HG02852 (cell line): ENCODE data around the gene DCP2.

Experiments used
- ATAC-seq: cut with Tn5 transposase; IDR thresholded peaks from one replicate; pipeline ENCODE4 v1.9.1; 2021; ENCODE audit warnings: mild to moderate bottlenecking, moderate library complexity; ENCODE audit not compliant: unreplicated experiment

The DCP2 gene

DNA sequence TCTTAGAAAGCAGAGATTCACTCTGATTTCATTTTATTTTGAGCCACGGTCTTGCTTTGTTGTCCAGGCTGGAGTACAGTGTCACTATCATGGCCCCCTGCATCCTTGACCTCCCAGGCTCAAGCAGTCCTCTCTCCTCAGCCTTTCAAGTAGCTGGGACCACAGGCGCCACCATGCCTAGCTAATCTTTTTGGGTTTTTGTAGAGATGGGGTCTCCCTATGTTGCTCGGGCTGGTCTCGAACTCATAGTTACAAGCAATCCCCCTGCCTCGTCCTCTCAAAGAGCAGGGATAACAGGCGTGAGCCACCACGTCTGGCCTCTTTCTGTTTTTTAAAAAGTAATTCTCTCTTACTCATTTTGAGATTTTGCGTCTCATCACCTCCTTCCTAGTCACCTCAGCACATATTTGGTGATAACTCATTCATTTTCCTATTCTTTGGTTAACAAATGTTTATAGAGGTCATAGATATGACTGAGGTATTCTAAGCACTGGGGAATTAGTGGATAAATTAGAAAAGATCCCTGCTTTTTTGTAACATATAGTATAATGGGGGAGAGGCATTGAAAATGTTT is 10.8 kb upstream of the DCP2 start:
- no peak for ATAC-seq

DNA sequence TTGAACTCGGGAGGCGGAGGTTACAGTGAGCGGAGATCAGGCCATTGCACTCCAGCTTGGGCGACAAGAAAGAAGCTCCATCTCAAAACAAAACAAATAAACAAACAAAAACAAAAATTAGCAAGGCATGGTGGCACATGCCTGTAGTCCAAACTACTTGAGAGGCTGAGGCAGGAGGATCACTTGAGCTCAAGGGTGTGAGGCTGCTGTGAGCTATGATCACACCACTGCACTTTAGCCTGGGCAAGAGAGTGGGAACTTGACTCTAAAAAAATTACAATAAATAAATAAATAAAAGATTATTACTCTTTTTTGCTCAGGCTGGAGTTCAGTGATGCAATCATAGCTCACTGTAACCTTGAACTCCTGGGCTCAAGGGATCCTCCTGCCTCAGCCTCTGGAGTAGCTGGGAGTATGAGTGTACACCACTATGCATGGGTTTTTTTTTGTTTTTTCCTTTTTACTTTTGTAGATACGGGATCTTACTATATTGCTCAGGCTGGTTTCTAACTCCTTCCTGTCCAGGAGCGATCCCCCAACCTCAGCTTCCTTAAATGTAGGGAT is 9.0 kb upstream of the DCP2 start:
- no peak for ATAC-seq

DNA sequence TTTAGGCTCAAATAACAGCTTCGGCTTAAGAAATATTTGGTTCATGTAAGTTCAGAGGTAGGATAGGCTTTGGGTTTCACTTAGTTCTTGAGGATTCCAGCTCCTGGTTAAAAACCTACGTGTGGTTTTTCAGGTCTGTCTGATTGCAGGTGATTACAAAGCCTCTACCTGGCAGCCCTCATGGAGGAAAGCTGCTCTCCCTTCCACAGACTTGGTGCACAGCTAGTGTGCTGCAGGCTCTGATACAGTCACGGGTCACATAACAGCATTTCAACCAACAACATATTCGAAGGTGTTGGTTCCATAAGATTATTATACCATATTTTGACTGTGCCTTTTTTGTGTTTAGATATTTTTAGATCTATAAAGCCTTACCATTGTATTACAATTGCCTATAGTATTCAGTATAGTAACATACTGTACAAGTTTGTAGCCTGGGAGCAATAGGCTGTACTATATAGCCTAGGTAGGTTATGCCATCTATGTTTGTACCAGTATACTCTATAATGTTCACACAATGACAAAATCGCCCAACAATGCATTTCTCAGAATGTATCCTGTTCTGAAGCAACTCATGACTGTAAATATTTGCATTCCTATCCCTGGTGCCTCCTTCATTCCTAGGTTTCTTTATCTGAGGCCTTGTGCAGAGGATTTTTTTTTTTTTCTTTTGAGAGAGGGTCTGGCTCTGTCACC is 8.0 kb upstream of the DCP2 start:
- ATAC-seq: no peak

DNA sequence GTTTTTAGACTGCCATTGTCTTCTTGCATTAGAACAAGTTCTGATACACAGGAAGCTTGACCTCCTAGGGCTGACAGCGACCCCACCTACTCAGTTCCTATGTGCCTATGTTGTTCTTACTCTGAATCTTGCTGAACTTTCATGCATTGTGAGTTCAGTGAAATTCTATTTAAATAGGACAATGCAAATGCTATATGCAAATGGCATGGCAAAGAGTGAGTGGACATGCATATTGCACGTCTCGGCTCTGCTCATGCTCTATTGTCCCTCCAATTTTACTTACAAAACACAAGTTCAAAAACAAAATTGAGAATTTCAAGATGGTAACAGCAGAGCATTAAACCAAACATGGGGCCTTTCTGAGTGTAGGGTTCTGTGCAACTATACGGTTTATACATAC is 5.3 kb upstream of the DCP2 start:
- ATAC-seq: no peak

DNA sequence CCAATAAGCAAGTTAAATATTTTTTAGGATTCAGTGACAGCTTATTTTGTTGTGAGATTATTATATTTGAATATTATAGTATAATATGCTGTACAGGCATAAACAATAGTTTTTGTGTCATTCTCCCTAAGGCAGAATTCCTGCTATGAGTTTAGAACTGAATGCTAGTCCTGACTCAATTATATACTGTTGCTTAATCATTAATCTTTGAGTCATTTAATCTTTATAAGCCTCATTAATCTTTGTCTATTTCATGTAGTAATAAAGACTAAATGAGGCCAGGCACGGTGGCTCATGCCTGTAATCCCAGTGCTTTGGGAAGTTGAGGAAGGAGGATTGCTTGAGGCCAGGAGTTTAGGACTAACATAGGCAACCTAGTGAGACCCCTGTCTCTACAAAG is 3.6 kb upstream of the DCP2 start:
- ATAC-seq: no peak

DNA sequence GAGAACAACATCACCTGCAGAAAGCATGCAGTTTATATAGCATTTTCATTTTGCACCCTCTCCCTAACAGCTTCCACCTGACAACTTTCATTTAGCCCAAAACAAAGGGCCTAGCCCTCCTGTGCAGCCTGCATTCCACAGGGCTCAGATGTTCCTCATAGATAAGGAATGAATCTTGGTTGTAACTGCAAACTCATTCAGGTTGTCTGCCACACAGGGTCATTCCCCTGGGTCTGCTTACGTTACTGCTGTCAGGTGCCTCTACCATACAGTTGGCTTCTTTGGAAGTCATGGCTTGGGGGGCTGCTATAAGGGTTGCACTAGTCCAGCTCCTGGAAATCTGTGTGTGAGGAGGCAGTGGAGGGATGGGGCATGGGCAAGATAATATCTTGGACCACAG is 2.7 kb upstream of the DCP2 start:
- no peak for ATAC-seq

DNA sequence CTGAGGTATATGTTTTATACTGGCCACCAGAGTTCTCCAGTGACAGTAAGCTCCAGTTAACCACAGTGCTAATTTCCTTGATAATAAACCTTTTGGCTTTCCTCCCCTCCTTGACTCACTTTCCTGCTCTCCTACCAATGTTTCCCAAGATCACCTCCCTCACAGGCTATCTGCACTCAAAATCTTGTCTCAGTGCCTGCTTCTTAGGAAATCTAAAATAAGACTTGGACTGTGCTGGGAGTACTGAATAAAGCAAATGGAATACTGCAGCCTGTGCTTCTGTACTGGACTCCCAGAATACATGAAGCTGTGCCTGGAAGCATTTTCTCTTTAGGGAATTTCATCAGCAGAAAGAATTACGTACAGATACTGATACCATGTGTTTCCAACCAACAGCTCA is 1.7 kb upstream of the DCP2 start:
- ATAC-seq: no peak

DNA sequence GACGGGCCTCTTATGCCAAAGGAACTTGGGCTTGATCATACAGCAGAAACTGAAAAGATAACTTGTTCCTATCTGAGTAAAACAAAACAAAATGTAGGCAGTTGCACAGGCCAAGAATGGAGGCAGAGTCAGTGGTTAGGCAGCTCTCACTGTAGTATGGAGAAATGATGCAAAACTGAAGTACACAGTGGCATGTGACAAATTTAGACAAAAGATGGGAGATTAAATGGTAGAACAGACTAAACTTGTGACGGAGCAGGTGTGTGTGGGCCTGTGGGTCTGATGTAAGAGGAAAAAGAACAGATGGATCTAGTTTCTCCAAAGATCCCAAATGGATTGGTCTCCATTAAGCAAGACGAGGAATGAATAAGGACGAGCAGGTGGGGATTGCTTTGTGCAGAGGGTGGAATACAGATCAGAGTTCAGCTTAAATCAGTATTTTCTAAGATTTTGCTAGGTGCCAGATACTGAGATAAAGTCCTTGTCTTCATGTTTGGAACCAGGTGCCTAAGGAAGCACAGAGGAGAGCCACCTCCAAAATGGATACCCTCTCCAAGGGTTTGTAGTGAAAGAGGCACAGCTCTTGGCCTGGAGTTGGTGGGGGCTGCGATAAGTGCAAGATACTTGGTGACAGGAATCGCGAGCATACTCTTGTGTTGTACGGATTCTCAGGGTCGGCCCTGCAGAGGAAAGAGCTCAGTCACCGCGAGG is 722 bp upstream of the DCP2 start:
- ATAC-seq: peak; percentile 12

DNA sequence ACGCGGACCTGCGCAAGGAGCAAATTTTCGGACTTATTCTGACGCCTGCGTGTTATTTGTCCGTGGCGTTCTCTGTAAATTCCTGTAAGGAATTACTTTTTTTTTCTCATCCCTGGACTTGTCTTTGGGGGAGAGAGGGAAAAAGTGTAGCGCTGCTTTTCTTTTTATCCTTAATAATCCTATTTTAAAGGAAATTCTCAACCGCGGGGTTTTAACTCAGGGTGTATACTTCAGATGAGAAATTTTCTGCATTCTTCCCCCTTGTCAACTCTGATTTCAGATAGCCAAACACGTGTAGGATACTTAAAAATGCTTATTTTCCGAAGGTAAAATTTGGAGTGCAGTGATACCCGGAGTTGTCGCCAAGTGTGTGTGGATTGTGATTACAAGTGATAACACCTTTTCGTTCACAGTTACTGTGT is 853 bp downstream of the DCP2 start:
- ATAC-seq: no peak

DNA sequence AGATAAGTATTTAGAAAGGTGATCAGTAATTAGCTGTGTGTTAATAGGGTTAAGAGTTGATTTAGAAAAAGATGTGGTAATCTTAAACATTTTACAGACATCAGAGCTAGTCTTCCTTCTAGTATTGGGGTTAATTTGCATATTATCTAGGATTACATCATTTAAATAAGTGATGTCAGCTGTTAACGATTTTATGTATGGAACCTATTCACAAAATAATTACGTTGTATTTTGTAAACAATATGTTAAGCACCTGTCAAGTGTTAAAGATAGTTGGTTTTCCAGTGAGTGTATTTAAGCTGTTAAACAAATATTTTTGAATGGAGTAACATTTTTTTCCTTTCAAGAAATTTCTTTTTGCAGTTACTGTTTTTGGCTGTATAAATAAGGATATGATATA is 2.2 kb downstream of the DCP2 start:
- no peak for ATAC-seq

DNA sequence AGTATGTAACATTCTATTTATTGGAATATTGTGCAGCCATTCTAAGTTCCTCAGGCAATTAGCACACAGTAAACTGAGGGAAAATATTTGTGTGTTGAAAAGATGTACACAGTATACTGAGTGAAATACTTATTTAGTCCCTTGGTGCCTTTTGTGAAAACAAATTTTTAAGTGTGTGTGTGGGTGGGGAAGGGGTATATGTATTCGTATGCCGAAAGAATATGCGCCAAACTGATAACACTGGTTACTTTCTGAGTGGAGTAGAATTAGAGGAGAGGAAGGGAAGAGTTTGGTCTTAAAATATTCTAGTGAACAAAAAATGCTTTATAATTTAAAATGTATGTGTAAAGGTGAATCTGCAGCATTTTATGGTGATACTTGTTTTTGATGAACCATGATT is 3.1 kb downstream of the DCP2 start:
- no peak for ATAC-seq

DNA sequence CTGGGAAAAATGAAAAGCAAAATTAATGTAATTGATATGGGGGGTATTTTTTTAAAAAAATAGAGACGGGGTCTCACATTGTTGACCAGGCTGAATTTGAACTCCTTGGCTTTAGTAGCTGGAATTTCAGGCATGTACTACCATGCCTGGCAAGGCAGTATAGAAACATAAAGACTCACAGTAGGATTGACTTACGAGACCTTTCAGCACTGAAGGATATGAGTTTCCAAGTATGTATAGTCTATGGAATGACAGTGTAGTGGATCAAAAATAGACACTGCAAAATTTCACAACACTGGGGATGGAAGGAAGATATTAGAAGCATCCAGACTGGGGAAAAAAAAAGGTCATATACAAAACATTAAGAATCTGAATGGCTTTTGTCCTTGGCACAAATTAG is 6.8 kb downstream of the DCP2 start:
- ATAC-seq: no peak

DNA sequence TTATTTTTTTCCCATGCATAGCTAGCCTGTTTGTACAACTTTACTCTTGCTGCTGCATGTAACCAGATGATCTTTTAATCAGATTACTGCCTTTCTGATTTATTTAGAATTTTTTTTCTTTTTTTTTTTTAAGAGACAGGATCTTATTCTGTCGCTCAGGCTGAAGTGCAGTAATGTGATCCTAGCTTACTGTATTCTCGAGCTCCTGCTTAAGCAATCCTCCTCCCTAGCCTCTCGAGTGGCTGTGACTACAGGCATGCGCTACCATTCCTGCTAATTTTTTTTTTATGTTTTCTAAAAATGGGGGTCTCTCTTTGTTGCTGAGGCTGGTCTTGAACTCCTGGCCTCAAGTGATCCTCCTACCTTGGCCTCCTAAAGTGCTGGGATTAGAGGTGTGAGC is 9.6 kb downstream of the DCP2 start:
- no peak for ATAC-seq

DNA sequence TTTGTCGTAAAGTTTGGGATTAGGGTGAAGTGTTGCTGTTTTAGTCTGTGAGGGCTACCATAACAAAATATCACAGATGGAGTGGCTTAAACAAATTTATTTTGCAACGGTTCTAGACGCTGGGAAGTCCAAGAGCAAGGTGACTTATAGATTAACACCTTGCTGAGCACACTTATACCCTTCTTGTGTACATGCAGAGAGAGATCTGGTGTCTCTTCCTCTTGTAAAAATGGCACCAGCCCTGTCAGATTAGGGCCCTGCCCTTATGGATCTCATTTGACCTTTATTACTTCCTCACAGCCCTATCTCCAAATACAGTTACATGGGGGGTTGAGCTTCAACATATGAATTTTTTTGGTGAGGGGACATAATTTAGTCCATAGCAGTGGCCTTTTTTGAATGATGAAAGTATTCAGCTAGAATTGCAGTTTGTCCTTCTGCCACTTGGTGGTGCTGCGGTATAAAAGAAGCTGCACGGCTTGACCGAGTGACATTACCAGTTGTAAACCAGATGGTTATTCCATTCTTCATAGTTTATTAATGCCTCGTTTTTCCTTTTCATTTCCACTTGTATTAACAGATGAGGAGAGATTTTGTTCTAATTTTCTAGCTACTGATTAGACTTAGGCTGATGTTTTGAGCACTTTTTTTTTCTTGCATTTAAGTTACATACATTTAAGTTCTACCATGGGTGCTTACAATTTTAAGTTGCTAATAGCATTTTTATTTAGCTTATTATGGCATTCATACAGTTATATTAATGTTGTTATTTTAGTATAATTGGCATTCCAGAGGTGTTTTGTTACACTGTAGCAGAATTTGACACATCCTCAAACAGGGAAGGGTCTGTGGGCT is 19.4 kb downstream of the DCP2 start:
- peak; percentile 90 for ATAC-seq

DNA sequence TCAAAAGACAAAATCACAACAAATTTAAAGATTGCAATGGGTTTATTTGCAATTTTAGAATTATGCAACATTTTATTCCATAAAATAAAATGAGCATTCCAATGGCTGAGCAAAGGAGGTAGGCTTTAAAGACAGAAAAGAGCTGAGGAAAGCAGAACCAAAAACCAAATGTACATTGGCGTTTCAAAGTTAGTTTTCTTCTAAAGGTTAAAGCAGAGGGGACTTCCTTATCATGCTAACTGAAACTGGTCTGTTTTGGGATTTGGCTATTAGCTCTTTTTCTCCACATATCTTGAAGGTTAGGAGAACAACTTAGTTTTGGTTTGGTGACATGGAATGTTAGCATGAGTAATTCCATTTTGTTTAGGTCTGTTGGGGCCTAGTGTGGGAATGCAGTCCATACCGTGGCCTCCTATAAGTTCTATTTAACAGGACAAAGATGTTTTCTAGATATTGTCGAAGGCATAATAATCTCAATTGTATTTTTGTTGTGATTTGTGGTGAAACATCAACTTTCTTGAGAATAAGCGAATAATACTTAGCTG is 20.3 kb downstream of the DCP2 start:
- no peak for ATAC-seq

DNA sequence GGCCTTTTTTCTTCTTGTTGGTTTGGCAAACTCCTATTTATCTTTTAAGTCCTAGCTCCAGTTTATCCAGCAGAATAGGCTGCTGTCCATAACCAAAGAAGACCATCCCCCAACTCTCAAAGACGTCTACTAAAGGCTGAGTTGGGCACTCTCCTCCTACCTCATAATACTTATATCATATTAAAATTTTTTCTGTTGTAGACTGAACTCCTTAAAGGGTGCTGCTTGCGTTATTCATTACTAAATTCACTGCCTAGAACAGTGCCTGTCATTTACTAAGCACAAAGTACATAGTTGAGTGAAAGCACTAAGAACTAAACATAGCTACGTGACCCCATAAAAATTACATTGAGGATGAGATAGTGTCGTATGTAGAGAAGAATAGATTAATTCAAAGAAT is 21.7 kb downstream of the DCP2 start:
- ATAC-seq: no peak

DNA sequence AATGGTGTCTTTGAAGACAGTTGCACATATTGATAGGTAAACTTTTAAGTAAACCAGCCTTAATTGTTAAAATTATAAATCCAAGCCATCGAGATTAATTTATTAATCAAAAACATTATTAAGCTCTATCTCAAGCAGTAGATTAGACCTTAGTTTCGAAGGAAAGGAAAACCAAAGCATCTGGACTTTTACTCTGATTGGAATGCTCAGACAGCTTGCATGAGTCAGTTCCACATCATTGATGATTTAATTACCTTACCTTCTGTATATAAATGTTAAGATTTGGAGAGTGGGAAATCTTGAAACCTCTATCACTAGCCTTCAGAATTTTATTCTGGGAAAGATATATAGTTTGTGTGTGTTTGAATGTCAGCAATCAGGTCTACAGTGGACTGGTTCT is 23.9 kb downstream of the DCP2 start:
- ATAC-seq: no peak

DNA sequence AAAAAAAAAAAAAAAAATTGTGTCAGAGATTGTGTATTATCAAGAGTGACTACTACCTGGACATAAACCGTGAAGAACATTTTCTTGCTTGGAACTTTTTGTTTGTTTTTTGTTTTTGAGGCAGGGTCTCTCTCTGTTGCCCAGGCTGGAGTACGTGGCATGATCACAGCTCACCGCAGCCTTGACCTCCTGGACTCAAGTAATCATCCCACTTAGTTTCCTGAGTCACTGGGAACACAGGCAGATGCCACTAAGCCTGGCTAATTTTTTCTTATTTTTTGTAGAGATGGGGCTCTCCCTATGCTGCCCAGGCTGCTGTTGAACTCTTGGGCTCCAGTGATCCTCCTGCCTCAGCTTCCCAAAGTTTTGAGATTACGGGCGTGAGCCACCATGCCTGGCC is 25.8 kb downstream of the DCP2 start:
- ATAC-seq: no peak

DNA sequence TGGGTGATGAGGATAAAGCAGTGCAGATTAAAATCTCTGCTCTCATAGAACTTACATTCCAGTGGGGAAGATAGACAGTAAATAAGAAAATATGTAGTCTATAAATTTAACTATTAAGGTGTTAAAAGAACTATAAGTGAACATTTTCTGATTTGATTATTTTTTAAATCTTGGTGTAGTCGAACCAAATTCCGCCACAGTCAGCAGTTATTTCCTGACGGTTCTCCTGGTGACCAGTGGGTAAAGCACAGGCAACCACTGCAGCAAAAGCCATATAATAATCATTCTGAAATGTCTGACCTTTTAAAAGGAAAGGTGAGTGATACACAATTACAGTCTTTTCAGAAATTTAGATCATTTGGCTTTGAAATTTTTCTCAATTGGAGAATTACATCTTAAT is 27.2 kb downstream of the DCP2 start:
- no peak for ATAC-seq

DNA sequence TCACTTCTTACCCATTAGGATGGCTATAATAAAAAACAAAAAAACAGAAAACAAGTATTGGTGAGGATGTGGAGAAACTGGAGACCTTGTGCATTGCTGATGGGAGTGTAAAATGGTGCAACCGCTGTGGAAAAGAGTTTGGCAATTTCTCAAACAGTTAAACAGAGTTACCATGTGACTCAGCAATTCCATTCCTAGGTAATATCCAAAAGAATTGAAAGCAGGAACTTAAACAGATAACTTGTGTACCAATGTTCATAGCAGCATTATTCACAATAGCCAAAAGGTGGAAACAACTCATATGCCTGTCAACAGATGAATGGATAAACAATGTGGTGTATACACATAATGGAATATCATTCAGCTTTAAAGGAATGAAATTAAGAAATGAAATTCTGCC is 28.9 kb downstream of the DCP2 start:
- no peak for ATAC-seq
